HG02973 (cell line): ENCODE data around the gene TSSK2.

Experiments used
- ATAC-seq: cut with Tn5 transposase; IDR thresholded peaks from one replicate; pipeline ENCODE4 v1.9.1; 2021; ENCODE audit warnings: moderate library complexity; ENCODE audit not compliant: unreplicated experiment

TSSK2 gene

DNA sequence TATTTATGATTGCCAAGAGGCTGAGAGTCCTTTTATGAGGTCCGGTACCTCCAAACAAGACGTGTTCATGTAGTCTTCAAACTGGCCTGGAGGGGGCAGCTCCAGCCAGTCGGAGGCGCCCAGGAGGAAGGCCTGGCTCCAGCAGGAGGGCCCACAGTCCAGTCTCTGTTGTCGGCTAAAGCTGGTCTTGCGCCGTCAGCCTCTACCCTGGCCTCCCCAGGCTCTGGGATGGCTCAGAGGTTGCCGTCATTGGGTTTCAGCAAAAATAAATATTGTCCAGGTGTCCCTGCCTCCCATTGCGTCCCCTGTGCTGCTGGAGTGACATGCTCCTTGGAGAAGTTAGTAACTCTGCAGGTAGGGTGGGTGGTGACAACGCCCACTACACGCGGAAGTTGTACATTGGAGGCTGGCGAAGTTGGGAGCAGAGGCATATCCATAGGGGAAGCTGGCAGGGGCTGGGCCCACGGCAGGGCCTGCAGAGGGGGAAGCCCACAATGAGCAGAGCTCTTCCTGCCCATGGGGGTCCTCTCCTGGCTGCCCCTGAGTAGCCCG, 48.5 kb downstream of the TSSK2 start:
- peak; percentile 30 for ATAC-seq

DNA sequence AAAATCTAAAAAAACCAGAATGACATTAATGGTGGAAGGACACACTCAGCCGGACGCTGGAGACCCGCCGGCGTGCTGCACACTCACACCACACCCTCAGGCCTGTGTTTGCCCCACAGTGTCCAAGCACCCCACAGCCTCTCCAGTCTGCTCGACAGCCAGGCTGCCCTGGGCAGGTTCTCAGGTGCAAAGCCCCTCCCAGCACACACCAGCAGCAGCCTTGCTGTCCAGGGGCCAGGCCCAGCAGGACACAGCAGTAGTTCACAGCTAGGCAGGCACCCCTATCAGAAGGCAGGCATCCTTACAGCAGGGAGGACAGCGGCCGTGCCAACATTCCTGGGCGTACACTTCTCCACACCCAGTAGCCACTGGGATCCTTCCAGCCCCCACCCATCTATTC, 49.1 kb downstream of the TSSK2 start:
- no peak for ATAC-seq

DNA sequence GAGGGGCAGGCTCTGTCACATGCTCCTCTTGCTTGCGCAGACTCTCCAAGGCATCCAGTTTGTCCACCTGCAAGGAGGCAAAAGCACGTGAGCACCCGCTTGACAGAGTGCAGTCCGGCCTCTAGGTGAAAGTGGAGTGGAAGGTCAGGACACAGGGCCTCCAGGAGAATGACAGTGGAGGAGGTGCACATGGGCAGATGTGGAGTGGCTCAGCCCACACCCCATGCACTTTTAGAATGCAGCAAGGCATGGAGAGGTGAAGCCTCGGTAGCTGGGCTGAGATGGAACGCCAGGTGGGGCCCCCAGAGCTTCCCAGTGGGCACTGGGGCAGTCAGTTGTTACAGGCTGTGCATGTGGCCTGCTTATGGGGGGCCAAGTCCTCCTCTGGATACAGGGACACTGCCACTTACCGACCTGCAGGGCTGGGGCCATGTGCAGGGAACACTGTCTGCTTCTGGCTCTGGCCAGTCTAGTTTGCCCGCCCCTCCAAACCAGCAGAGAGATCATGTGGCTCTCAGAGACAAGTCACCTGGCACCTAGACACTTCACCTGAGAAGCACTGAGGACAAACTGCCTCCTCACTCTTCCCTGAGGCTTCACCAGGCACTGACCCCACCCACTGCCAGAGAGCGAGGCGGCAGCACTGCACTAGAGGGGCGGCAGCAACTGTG, 49.8 kb downstream of the TSSK2 start:
- ATAC-seq, result no peak

DNA sequence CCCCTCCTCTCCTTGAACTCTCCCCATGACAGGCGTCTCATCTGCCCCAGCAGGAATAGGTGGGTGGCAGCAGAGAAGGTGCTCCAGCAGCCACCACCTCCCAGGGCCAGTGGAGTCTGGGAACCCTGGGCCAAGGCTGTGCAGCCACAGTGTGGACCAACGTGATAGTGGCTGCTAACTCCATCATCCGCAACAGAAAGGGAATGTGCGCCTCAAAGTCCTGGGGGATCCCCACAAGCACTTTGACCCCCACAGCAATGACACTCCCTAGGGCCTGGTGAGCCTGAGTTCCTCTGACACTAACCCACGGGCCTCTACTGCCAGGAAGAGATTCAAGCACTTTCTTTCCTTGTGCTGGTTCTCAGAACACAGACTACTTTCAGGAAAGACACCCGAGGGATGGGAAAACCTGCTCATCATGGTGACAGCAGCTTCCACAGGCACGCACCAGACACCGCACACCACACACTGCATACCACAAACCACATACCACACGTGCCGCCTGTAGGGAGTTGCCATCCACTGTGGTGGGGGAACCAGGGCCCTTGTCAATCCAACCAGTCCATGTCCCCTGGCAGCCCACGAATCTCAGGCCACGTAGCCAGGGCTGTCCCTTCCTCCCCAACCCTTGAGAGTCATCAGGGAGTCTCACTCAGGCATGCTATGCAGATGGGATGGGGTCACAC, 50.8 kb downstream of the TSSK2 start:
- no peak for ATAC-seq
